ENCODE measurements around the gene EXT2.

GRCh38 chr11:44237156-44237555 lies 141.7 kb downstream of the EXT2 start:
- TF ChIP-seq SIN3A (IDR thresholded peaks at IDR 0.05; ENCODE audit: borderline replicate concordance, insufficient read depth, low read length), result no peak
- TF ChIP-seq POLR2AphosphoS5 (IDR thresholded peaks at IDR 0.05; ENCODE audit: low read depth, low read length), result no peak
- no peak for TF ChIP-seq TAF1 (IDR thresholded peaks at IDR 0.05; ENCODE audit: borderline replicate concordance, insufficient read depth, low read length)
- TF ChIP-seq REST (IDR thresholded peaks at IDR 0.05; ENCODE audit: insufficient read depth in 1 of 2, low read depth in 2 of 2, low read length in 2 of 2), result no peak
- no peak for TF ChIP-seq FOXP2 (optimal IDR thresholded peaks at IDR 0.05; ENCODE audit: borderline replicate concordance, extremely low read depth, extremely low read length, insufficient read depth)
